D721Med (cell line): ENCODE results near the gene COPS3.

ENCODE experiments used
- DNase-seq: peaks from one replicate; pipeline ENCODE4 v3.0.0; 2011; ENCODE audit warnings: low spot score; ENCODE audit not compliant: insufficient read length
- FAIRE-seq: peaks from 2 replicates; lab custom pipeline; 2011; peaks lifted over from hg19 to GRCh38; lab: Jason Lieb, UNC
- TF ChIP-seq, protein P1 (sequence below): IDR thresholded peaks from 2 replicates; pipeline ENCODE4 v1.5.1; 2012; ENCODE audit warnings: mild to moderate bottlenecking, control low read depth; ENCODE audit not compliant: insufficient read depth; ENCODE audit errors: missing control alignments

Gene COPS3

DNA sequence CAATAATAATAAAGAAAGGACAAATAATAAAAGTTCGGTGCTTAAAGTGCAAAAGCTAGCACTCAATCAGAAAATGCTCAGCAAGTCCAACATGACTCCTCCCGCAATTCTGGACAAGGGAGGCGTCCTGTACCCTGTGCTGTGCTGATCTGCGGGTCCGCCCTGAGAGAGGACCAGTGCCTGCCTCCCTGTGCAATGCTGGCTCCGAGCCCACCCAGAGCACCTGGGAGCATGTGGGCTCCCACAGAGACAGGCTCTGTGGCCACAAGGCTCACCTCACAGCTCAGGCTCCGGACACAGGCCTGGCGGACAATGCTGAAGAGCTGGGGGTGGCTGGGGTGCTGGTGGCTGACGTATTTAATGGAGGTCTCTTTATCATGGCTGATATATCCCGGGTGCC lies 55.1 kb downstream of the COPS3 start:
- DNase-seq: no peak
- no peak for FAIRE-seq
- TF ChIP-seq, protein P1, sequence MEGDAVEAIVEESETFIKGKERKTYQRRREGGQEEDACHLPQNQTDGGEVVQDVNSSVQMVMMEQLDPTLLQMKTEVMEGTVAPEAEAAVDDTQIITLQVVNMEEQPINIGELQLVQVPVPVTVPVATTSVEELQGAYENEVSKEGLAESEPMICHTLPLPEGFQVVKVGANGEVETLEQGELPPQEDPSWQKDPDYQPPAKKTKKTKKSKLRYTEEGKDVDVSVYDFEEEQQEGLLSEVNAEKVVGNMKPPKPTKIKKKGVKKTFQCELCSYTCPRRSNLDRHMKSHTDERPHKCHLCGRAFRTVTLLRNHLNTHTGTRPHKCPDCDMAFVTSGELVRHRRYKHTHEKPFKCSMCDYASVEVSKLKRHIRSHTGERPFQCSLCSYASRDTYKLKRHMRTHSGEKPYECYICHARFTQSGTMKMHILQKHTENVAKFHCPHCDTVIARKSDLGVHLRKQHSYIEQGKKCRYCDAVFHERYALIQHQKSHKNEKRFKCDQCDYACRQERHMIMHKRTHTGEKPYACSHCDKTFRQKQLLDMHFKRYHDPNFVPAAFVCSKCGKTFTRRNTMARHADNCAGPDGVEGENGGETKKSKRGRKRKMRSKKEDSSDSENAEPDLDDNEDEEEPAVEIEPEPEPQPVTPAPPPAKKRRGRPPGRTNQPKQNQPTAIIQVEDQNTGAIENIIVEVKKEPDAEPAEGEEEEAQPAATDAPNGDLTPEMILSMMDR: no peak

GRCh38 chr17:17224137-17224536 lies 56.9 kb downstream of the COPS3 start:
- DNase-seq (no peak), FAIRE-seq (no peak)
- TF ChIP-seq, protein P1: no peak

DNA sequence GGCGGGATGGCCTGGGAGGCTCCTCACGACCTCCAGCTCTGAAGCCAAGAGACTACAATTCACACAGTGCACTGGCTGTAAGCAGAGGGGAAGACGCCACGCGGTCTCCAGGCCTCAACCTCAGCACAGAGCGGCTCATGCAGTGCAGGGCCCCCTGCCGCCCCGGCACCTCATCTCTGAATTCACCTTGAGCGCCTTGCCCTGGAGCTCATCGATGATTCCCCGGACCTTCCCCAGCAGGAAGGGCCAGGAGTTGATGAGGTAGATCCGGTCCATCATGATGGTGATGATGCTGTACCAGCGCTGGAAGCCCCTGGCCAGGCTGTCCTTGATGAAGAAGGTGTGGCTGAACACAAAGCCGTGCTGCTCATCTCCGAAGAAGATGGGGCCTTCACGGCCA lies 57.3 kb downstream of the COPS3 start:
- TF ChIP-seq, protein P1: no peak
- DNase-seq (no peak), FAIRE-seq (no peak)

- TF ChIP-seq, protein P1: no peak
- DNase-seq (no peak), FAIRE-seq (no peak)
Measured at GRCh38 chr17:17221329-17221728, 59.7 kb downstream of the COPS3 start.

DNA sequence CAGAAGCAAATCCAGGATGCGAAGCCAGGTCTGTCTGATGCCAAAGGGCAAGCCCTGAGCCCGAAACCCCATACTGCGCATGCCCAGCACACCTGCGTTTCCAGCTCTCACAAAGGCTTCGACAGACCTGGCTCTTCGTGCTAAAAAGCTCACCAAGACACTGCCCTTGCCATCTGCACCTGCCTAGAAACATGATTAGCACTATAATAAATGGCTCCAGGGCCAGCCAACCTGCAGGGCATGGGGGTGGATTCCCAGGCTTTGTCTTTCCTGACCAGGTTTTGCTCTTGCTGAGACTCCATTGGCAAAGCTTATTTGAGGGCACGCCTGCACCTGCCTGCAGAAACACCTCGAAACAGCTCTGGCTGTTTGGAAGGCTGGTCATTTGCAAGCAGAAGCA lies 60.5 kb downstream of the COPS3 start:
- TF ChIP-seq, protein P1: no peak
- FAIRE-seq: no peak
- no peak for DNase-seq

DNA sequence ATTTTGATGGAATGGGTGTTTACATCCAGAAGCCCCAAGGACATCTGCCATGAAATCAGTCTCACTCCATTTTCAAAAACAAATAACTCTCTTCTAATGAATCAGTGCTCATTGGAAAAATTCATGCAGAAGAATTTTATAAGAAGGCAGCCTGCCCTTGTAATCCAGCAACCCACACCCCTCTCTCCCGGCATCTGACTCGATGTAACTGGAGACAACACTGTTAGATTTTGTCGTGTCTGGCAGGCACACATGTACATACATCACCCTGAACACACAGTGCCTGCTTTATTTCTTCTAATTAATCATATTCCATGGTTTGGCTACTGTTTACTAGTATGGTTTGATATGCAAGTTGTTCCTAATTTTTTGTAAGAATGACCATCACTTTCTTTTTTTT lies 63.1 kb downstream of the COPS3 start:
- FAIRE-seq: no peak
- TF ChIP-seq, protein P1: no peak

GRCh38 chr17:17216776-17217175 lies 64.3 kb downstream of the COPS3 start:
- FAIRE-seq: no peak

More for the DNA sequence above, 63.1 kb downstream of the COPS3 start:
- DNase-seq: no peak

More at GRCh38 chr17:17216776-17217175, 64.3 kb downstream of the COPS3 start:
- TF ChIP-seq, protein P1: no peak
- DNase-seq: no peak
